Measurements from ENCODE around the gene NEDD4L.

DNA sequence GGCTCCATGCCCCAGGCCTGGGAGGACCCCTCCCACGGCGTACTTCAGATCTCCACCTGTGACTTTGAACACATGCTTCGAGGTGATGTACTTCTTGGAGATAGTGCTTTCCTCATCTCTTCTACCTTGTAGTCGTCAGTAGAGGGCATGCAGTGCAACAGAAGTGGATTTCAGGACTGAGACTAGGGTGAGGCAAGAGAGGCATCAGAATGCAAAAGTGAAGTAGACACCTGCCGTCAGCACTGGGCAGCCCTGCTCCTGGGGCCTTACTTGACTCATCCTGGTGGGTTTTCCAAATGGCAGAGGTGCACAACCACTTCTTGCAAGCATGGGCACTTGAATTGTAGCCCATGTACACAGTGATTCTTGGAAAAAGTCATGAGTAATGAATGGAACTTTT, 258.8 kb downstream of the NEDD4L start:
- no peak for TF ChIP-seq CREB1 (IDR thresholded peaks at IDR 0.05; ENCODE audit: low read depth)
- no peak for TF ChIP-seq EP300 (IDR thresholded peaks at IDR 0.05; ENCODE audit: borderline replicate concordance in 1 of 2, control insufficient read depth in 1 of 2, low read depth in 2 of 2, low read length in 2 of 2)
- no peak for TF ChIP-seq JUNB (IDR thresholded peaks at IDR 0.05)
